DMS 273 treated with DMSO at 0.1 percent for 48 hours (cell line): ENCODE data around the gene GLCE.
"Not testable (repeated sequence)": the region's sequence is repeated elsewhere in the genome, so short reads cannot be mapped to it uniquely, and the experiment has no call there.

Experiments
- DNase-seq: peaks from one replicate; lab custom pipeline; 2025; lab: John Stamatoyannopoulos, UW

The GLCE gene

GRCh38 chr15:69159805-69160140 is 662 bp upstream of the GLCE start:
- DNase-seq = no peak

- DNase-seq = no peak
Observed at GRCh38 chr15:69161079-69161877, 843 bp downstream of the GLCE start.

GRCh38 chr15:69161878-69162213 is 1.4 kb downstream of the GLCE start:
- no peak for DNase-seq

GRCh38 chr15:69163141-69163669 is 2.8 kb downstream of the GLCE start:
- DNase-seq = no peak

GRCh38 chr15:69164807-69165636 is 4.6 kb downstream of the GLCE start:
- no peak for DNase-seq

- DNase-seq = no peak
Observed at GRCh38 chr15:69165637-69166025, 5.2 kb downstream of the GLCE start.

- DNase-seq = no peak
Observed at GRCh38 chr15:69167218-69167846, 6.9 kb downstream of the GLCE start.

GRCh38 chr15:69168361-69168760 is 7.9 kb downstream of the GLCE start:
- DNase-seq = not testable (repeated sequence)

GRCh38 chr15:69169540-69169939 is 9.1 kb downstream of the GLCE start:
- DNase-seq = not testable (repeated sequence)

GRCh38 chr15:69170597-69170996 is 10.2 kb downstream of the GLCE start:
- no peak for DNase-seq

- no peak for DNase-seq
Observed at GRCh38 chr15:69172847-69173246, 12.4 kb downstream of the GLCE start.

- no peak for DNase-seq
Observed at GRCh38 chr15:69175536-69175935, 15.1 kb downstream of the GLCE start.

GRCh38 chr15:69181424-69181823 is 21.0 kb downstream of the GLCE start:
- no peak for DNase-seq

GRCh38 chr15:69185216-69185615 is 24.8 kb downstream of the GLCE start:
- no peak for DNase-seq

GRCh38 chr15:69185706-69186105 is 25.3 kb downstream of the GLCE start:
- no peak for DNase-seq

GRCh38 chr15:69189157-69189556 is 28.7 kb downstream of the GLCE start:
- DNase-seq = no peak

- no peak for DNase-seq
Observed at GRCh38 chr15:69190091-69190490, 29.7 kb downstream of the GLCE start.

GRCh38 chr15:69190504-69190903 is 30.1 kb downstream of the GLCE start:
- no peak for DNase-seq

- DNase-seq = no peak
Observed at GRCh38 chr15:69194025-69194827, 33.8 kb downstream of the GLCE start.

GRCh38 chr15:69194854-69195253 is 34.4 kb downstream of the GLCE start:
- DNase-seq = no peak

- DNase-seq = no peak
Observed at GRCh38 chr15:69200832-69201745, 40.7 kb downstream of the GLCE start.
